Activated gamma-delta T cell (primary cell): ENCODE measurements around the gene GEMIN2.
"Not testable (repeated sequence)": the region's sequence is repeated elsewhere in the genome, so short reads cannot be mapped to it uniquely, and the experiment has no call there.

ENCODE experiments used
- DNase-seq: peaks from one replicate; lab custom pipeline; 2025; lab: John Stamatoyannopoulos, UW
- total RNA-seq, 2 donors: gene quantifications; one replicate each; lab custom pipeline; 2026; lab: John Stamatoyannopoulos, UW

GEMIN2 gene, protein sequence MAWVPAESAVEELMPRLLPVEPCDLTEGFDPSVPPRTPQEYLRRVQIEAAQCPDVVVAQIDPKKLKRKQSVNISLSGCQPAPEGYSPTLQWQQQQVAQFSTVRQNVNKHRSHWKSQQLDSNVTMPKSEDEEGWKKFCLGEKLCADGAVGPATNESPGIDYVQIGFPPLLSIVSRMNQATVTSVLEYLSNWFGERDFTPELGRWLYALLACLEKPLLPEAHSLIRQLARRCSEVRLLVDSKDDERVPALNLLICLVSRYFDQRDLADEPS
- total RNA-seq = 15.0 to 15.2 reads per million in 2 donors

DNA sequence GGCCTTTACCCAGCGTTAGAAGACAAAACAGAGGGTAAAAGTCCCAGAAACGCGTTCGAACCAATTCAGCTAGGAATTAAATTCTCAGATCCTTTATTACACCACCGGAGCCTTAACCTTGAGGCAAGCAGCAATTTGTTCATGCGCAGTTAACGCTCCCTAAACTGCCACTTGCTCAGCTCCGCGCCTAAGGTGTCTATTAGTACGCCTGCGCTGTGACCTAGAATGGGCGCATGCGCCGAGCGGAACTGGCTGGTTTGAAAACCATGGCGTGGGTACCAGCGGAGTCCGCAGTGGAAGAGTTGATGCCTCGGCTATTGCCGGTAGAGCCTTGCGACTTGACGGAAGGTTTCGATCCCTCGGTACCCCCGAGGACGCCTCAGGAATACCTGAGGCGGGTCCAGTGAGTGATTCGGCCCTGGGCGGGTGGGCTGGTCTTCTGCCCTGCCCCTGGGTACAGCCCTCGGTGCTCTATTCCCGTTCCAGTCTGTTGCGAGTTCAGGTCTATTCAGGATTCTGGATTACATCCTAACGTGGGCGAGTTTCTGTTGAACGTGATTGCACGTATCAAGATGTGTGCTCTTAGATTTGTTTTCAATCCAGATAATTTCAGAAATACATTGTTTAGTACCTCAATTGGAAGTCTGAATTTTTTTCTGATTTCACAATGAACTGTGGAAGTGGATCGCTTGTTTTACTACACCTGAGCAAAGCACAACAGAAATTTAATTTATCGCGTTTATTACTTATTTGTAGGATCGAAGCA is at the start of gene GEMIN2:
Gene GEMIN2 (plus strand): TSS at position 251 of the 766 bp plus-strand sequence. CDS start 16 bp downstream, at position 267.
- DNase-seq = peak; percentile 75

DNA sequence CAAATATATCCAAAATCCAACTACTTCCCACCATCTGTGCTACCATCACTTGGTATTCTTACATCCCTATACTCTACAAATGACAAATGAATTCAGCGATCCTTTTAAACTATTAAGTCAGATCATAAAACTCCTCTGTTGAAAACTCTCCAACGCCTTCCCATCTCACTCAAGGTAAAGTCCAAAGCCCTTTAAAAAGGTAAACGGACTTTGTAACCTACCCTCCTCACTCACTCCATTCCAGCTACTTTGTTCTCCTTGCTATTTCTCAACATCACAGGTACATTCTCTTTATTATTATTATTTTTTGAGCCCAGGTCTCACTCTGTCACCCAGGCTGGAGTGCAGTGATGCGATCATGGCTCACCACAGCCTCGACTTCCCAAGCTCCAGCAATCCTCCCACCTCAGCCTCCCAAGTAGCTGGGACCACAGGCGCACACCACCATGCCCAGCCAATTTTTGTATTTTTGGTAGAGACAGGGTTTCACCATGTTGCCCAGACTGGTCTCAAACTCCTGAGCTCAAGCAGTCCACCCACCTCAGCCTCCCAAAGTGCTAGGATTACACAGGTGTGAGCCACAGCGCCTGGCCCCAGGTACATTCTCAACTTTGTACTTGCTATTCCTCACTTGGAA is 44.8 kb upstream of the GEMIN2 start:
- not testable (repeated sequence) for DNase-seq

DNA sequence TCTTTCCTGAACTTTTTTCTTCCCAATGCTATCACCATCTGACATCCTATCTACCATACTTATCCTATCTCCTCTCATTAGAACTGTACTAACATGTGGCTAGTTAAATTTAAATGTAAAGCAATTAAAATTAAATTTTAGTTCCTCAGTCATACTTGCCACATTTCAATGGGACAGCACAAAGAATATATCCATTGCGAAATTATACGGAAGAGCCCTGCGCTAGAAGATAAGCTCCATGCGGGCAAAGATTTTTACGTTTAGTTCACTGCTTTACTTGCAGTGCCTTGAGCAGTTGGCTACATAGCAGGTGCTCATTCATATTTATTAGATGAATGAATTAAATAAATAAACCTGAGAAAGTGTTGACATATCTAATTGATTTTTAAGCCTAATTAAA is 44.2 kb upstream of the GEMIN2 start:
- DNase-seq = no peak

DNA sequence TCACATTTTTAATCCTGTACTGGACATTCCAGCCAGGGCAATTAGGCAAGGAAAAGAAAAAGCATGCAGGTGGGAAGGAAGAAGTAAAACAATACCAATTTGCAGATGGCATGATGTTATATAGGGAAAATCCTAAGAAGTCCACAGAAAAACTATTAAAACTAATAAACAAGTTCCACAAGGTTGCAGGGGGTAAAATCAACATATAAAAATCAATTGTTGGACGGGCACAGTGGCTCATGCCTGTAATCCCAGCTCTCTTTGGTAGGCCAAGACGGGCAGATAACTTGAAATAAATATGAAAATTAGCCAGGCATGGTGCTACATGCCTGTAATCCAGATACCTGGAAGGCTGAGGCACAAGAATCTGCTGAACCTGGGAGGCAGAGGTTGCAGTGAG is 43.0 kb upstream of the GEMIN2 start:
- DNase-seq = no peak

DNA sequence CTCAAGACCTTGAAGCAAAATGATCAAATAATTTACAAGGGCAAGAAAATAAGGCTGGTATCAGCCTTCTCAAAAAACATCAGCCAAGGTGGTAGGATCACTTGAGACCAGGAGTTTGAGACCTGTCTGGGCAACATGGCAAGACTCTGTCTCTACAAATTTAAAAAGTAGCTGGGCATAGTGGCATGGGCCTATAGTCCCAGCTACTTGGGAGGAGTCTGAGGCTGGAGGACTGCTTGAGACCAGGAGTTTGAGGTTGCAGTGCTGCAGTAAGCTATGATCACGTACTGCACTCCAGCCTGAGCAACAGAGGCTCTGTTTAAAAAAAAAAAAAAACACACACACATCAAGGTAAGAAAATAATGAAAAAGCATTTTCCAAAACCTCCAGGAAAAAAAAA is 33.2 kb upstream of the GEMIN2 start:
- DNase-seq = no peak

DNA sequence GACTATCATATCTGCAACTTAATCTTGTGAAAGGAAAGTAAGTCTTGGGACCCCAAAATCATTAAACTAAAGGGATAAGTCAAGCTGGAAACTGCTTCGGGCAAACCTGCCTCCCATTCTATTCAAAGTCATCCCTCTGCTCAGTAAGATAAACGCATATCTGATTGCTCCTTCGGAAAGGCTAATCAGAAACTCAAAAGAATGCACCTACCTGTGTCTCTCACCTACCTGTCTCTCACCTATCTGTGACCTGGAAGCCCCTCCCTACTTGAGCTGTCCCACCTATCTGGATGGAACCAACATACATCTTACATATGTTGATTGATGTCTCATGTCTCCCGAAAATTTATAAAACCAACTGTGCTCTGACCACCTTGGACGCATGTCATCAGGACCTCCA is 31.0 kb upstream of the GEMIN2 start:
- no peak for DNase-seq

DNA sequence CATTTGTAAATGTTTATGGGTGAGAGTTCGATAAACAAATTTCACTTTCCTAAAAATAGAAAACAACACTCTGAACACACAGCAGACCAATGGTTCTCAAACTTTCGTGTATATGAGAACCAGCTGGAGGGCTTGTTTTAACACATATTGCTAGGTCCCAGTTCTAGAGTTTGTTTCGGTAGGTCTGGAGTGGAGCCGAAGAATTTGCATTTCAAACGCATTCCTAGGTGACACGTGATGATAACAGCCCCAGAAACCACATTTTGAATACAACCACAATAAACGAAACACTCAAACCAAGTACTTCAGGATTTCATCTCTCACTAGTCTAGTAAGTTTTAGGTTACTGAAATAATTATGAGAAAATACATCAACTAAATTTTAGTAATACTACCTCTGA is 28.2 kb upstream of the GEMIN2 start:
- DNase-seq = no peak

DNA sequence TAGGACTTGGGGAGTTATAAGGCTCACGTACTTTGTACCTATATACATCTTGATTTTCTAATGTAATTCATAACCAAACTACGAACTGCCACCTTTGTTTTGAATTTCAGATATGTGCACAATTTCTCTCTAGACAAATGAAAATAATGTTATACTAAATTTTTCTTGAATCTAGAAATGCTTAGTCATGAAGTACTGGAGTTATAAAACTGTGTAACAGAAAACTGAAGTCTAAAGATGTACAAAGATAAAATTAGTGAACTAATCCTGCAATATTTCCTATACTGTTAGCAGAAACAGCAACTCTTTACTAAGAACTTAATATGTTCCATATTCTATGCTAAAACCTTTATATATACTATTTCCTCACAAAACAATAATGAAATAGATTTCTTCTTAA is 26.6 kb upstream of the GEMIN2 start:
- no peak for DNase-seq

DNA sequence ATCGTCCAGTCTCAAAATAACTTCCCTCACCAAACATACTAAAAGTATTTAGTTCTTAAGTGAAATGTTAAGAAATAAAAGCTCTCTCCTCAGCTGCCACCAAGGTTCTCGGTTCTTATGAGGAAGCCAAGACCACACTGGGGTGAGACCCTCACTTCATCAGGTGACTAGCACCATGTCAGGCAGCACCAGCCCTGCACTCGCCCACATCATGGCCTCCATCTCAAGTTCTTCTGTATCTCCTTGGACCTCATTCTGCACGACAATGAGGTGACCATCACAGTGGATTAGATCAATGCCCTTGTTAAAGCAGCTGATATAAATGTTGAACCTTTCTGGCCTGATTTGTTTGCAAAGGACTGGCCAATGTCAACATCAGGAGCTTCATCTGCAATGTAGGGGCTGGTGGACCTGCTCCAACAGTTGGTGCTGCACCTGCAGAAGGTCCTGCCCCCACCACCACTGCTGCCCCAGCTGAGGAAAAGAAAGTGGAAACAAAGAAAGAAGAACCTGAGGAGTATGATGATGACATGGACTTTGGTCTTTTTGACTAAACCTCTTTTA is 23.5 kb upstream of the GEMIN2 start:
- DNase-seq = no peak

DNA sequence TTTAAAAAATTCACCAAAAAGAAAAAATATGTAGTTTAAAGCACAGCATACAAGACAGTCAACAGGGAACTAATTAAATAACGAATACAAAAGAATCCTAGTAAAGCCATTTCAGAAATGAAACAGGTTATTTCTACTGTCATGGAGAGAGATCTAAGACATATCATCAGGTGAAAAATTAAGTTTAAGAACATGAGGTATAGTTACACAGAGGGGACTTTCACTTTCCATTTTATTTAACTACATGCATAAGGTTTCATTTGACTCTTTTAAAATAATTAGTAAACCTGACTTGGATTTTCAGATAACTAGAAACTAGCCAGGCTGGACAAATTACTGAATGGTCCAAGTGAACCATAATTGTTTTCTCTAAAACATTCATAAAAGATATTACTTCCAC is 22.4 kb upstream of the GEMIN2 start:
- no peak for DNase-seq

DNA sequence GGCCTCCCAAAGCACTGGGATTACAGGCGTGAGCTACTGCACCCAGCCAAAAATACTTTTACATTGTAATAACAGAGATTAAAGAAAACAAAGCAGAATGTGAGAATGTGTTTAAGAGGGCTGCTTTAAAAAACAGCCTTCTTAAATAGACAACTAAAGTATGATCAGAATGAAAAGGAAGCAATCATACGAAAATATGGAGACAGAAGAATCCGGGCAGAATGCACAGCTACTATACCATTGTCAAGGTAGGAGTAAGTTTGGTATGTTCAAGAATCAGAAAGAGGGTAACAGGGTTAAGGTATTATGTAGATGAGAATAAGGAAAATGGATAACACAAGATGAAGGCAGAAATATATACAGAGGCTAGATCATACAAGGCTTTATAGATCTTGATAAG is 19.6 kb upstream of the GEMIN2 start:
- DNase-seq = no peak

DNA sequence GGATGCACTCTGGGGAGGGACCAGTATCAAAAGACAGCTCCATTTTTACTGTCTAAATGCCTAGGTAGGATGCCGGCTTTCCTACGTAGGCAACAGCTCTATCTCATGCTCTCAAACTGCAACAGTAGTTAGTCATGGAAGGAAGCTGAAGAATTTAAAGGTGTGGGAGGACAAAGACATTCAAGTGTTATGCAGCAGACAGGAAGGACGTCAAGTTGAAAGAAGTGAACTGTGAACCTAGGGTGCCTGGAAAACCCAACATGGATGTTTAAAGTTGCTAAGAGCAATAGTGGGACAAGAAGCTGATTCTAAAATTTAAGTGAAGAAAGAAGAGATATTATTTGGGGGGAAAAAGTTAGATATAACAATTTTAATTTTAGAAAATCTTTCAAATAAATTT is 17.0 kb upstream of the GEMIN2 start:
- no peak for DNase-seq

DNA sequence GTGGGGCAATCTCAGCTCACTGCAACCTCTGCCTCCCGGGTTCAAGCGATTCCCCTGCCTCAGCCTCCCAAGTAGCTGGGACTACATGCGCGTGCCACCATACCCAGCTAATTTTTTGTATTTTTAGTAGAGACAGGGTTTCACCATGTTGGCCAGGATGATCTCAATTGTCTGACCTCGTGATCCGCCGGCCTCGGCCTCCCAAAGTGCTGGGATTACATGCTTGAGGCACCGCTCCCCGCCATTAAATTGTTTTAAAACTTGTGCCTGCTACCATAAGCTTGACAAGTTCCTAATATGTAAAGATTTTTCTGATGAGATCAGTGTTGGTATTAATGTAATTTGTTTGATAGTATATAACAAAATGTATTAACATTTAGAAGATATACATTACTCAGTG is 14.9 kb upstream of the GEMIN2 start:
- DNase-seq = not testable (repeated sequence)

DNA sequence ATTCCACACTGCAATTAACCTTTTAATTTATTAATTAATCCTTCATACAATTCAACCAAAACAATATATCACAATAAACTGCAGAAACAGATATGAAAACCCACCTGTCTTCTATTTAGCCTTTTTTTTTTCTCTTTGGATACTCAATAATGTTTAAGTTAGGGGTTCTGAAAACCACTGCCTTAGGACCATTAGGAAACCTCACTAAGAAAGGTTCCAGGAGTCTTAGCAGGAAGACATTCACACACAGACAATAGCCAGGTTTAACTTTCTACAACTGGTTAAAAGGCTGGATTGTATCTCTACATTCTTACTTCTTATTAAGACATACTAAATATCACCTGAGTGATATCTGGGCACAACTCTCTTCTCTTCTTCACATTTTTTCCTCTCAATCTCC is 14.4 kb upstream of the GEMIN2 start:
- no peak for DNase-seq

DNA sequence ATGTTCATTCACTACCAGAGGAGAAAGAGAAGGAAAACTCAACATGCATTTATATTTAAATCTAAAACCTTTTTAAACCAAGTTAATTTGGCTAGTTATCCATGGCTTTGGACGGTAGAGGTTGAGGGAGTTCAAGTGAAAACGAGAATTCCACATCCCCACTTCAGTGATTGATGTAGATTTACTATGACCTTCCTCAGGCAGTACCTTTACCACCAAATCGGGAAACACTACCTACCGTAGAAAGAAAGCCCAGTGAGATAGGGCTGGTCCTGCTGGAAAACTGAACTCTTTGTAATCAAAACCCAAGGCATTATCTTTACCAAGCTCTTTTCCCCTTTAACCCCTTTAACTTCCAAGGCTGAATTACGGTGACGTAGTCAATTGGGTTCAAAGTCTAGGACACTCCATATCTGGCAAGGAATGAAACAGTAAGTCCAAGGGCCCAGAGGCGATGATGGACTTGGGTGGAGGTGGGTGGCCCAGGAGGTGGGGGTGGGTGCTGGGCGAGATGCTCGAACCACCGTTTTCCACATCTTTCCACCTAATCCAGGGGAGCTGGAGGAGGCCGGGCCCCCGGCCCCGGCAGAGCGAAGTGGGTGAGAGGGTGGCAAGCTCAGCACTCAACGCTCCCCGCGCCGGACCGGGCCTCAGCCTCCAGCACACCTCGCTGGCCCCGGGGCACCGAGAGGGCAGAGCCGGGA is 11.7 kb upstream of the GEMIN2 start:
- DNase-seq = no peak

DNA sequence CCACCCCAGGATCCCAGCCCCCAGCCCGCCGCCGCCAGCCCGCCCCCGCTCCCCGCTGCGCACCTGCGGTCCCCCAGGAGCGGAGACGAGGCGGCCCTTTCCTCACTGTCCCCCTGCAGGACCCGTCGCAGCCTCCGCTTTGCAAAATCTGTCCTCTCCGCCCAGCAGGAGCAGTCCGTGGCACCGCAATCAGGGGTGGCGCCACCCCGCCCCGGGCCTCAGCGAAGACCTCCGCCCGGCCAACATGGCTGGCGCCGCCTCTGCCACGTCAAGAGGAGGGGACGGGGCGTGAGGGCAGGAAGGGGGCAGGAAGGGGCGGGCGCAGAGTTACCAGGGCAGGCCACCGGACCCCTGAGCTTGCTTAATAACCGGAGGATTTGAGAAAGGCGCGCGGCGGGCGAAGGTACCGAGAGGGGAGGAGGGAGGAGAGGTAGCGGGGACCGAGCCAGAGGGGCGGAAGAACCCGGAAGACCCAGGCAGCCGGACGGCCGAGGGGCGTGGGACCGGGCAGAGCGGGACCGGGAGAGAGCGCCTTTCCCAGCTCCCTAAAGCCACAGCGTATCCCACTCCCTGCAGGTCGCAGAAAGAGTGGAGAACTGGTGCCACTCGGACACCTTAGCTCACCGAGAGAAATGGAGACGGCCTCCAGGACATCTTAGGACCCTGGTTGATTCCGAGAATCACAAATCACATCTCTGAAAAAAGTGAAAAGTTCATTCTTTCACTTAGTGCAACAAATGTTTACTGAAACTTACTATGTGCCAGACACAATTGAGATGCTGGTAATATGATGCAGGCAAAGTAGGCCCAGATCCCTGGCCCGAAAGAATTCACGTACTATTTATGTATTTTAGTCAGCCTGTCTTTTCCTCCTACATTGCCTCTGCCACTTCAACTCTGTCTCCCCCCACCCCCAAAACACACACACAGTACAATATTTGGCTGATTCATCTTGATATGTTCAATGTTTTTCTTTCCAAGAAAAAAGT is 10.9 kb upstream of the GEMIN2 start, which contains the start of gene SEC23A:
Gene SEC23A (minus strand): TSS at position 267 of the 989 bp plus-strand sequence. CDS start 7,117 bp downstream, outside the sequence.
- peak; percentile 76 for DNase-seq

DNA sequence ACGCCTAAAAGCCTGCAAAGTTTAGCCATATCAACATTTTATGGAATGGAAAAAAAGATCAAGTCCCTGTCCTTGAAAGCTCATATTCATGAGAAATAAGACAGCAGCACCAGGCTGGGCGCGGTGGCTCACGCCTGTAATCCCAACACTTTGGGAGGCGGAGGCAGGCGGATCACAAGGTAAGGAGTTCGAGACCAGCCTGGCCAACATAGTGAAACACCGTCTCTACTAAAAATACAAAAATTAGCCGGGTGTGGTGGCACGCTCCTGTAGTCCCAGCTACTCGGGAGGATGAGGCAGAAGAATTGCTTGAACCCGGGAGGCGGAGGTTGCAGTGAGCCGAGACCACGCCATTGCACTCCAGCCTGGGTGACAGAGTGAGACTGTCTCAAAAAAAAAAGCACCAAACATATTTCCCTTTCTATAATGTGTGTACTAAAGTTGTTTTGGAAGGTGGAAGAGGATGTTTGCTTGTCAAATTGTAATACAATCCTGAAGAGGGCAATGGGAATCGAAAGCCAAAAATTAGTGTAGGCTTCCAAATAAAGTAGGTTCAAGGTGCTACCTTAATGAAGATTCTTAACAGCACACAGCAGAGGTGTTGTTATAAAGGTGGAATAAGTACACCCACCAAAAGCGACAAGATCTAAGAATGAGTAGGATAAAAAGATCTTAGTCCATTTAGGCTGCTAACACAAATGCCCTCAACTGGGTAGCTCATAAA is 9.9 kb upstream of the GEMIN2 start:
- DNase-seq = not testable (repeated sequence)

DNA sequence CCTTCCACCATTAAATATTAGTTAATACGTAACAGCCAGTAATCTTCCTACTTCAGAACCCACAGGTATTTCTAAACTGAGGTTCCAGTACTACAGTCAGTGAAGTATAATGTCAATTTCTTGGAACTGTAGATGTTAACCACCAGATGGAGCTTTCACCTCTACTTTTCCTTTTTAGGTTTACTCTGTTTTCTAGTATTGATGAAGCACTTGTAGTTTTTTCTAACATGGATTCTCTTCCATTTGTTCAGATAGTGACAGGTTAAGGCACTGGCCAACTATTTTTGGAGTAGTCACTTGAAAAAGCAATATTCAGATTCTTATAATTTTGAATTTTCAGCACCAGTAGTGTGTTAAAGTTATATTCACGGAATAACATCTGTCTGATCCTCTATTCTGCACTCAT is 6.5 kb upstream of the GEMIN2 start:
- no peak for DNase-seq

DNA sequence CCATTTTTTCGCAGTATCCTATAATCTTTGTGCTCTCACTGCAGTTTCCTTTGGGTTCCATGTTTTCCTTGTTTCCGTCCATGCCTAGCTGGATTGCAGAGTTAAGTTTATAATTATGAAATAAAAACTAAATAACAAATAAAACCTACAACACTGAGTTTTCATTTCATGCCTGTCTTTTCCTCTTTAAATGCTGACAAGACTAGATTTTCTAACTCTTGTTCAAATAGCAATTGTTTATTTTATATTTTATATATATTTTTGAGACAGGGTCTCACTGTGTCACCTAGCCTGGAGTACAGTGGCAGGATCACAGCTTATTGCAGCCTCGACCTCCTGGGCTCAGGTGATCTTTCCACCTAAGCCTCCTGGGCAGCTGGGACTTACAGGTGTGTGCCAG is 5.3 kb upstream of the GEMIN2 start:
- no peak for DNase-seq
